ENCODE results near the gene AQP12B. TPM values are rescaled to one million over a fixed set of nuclear protein-coding genes. Genes with fewer than 3 reads are reported as not detected.

The AQP12B gene
- total RNA-seq, 2 donors from 2014 or later: not detected

- H3K27me3 Mint-ChIP-seq: peaks cover 5% of the 10 kb centered on the region
- no peak overlapping the region for H3K27ac Mint-ChIP-seq
- H3K9me3 Mint-ChIP-seq: no peaks in the 10 kb centered on the region
- no peaks in the 10 kb centered on the region for H3K36me3 Mint-ChIP-seq (ENCODE audit: low read depth)
- ATAC-seq (replicated peaks): no peak
- no peak overlapping the region for H3K4me3 Mint-ChIP-seq
- H3K4me1 Mint-ChIP-seq: no peaks in the 10 kb centered on the region
Observed at GRCh38 chr2:240722376-240722775, 39.7 kb upstream of the AQP12B start.

DNA sequence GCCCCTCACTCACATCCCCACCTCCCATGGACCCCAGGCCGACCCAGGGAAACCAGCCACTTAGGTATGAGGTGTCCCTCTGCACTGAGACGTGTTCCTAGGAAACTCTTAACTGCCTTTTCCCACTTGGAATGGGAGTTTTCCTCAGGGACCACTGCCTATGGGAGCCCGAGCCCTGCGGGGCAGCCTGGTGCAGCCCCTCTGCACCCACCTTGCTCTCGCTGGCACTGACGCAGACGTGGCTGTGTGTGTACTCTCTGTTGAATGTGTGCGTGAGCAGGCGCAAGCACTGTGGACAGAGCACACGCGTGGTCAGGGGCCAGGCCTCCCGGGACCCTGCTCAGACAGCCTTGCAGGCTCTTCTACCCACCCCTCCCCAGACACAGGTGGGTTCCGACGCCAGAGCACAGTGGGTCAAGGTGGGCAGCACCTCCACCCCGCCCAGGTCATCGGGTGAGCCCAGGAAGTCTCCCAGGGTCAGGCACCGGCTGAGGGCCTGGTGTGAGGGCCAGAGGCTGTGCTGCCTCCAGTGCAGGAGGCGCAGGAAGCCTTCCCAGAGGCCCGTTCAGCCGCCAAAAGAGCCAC, 39.0 kb upstream of the AQP12B start:
- no peaks in the 10 kb centered on the region for H3K4me1 Mint-ChIP-seq
- ATAC-seq (replicated peaks): no peak
- no peak overlapping the region for H3K27ac Mint-ChIP-seq
- H3K9me3 Mint-ChIP-seq: no peaks in the 10 kb centered on the region
- H3K4me3 Mint-ChIP-seq: no peak overlapping the region
- no peaks in the 10 kb centered on the region for H3K36me3 Mint-ChIP-seq (ENCODE audit: low read depth)
- H3K27me3 Mint-ChIP-seq: peaks cover 4% of the 10 kb centered on the region

DNA sequence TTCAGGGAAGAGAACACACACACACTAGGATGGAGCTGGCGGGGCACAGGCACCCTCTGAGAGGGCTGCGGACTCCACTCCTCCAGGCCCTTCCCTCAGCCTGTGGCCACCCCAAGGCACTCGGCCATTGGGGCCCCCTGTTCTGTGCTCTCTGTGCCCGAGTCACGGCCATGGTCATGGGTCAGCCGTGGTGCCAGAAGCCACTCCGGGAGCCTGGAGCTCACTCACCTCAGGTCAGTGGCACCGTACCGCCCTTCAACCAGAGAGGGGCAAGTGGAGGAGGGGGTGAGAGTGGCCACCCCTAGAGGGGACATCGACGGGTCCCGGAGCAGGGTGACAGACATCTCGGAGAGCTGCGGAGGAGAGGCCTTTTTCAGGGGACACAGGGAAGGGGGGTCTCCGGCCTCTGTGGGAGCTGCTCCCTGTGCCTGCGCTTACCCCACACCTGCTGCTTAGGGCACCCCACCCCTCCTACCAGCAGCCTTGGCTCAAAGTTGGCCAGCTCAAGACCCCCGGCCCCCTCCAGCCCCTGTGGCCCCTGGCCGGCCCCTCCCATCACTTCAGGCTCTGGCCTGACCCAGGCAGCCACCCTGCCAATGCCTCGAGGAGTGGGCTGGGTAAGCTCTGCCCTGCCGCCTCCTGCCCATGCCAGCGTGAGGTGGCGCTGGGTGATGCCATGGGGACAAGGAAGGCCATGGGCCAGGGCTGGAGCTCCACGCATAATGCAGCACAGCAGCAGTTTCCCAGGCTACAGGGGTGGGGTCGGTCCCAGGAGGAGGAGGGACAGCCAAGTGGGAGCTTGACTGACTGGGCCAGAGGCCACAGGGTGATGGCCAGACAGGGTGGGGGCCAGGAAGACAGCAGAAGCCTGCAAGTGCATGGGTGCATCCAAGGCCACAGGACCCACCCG, 38.3 kb upstream of the AQP12B start:
- peaks cover 3% of the 10 kb centered on the region for H3K27me3 Mint-ChIP-seq
- no peaks in the 10 kb centered on the region for H3K9me3 Mint-ChIP-seq
- H3K4me1 Mint-ChIP-seq: no peaks in the 10 kb centered on the region
- H3K36me3 Mint-ChIP-seq (ENCODE audit: low read depth): no peaks in the 10 kb centered on the region
- no peak overlapping the region for H3K4me3 Mint-ChIP-seq
- no peak for ATAC-seq (replicated peaks)
- H3K27ac Mint-ChIP-seq: no peak overlapping the region

GRCh38 chr2:240719676-240720545, 37.2 kb upstream of the AQP12B start:
- Mint-ChIP-seq H3K9me3 (no peaks in the 10 kb centered on the region), H3K36me3 (ENCODE audit: low read depth) (no peaks in the 10 kb centered on the region), H3K27ac (no peak overlapping the region), H3K27me3 (peaks cover 3% of the 10 kb centered on the region), H3K4me1 (no peaks in the 10 kb centered on the region), H3K4me3 (no peak overlapping the region)
- ATAC-seq (replicated peaks): no peak

DNA sequence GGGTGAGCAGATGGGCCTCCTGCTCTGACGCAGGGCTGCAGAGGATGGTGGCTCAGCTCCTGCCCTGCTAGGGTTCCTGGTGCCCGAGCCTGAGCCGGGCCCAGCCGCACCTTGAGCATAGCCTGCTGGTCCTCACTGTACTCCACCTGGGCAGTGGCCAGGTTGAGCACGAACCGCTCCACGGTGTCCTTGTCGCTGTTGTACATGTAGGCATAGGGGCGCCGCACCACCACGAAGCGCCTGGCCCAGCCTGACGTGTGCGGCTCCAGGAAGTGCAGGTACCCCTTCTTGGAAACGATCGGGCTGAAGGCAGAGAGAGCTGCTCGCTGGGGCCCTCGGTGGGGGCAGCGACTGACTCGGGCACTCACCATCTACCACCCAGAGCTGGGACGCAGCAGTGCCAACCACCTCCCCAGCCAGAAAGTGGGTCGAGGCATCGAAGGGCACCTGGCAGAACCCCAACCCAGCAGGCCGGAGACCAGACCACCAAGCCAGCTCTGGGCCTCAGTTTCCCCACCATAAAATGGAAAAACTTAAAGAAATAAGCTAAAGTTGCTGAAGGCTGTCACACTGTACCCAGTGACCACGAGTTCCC, 36.3 kb upstream of the AQP12B start:
- ATAC-seq (replicated peaks): no peak
- Mint-ChIP-seq H3K9me3 (no peaks in the 10 kb centered on the region), H3K36me3 (ENCODE audit: low read depth) (no peaks in the 10 kb centered on the region), H3K4me3 (no peak overlapping the region), H3K27ac (no peak overlapping the region), H3K27me3 (peaks cover 3% of the 10 kb centered on the region), H3K4me1 (no peaks in the 10 kb centered on the region)

GRCh38 chr2:240717681-240718581, 35.2 kb upstream of the AQP12B start:
- ATAC-seq (replicated peaks): no peak
- Mint-ChIP-seq H3K36me3 (ENCODE audit: low read depth) (no peaks in the 10 kb centered on the region), H3K27ac (no peak overlapping the region), H3K9me3 (no peaks in the 10 kb centered on the region), H3K4me3 (no peak overlapping the region), H3K4me1 (no peaks in the 10 kb centered on the region), H3K27me3 (peaks cover 3% of the 10 kb centered on the region)

GRCh38 chr2:240717181-240717641, 34.5 kb upstream of the AQP12B start:
- no peak overlapping the region for H3K27ac Mint-ChIP-seq
- H3K9me3 Mint-ChIP-seq: no peaks in the 10 kb centered on the region
- H3K27me3 Mint-ChIP-seq: peaks cover 3% of the 10 kb centered on the region
- no peaks in the 10 kb centered on the region for H3K36me3 Mint-ChIP-seq (ENCODE audit: low read depth)
- H3K4me1 Mint-ChIP-seq: no peaks in the 10 kb centered on the region
- no peak overlapping the region for H3K4me3 Mint-ChIP-seq
- no peak for ATAC-seq (replicated peaks)

DNA sequence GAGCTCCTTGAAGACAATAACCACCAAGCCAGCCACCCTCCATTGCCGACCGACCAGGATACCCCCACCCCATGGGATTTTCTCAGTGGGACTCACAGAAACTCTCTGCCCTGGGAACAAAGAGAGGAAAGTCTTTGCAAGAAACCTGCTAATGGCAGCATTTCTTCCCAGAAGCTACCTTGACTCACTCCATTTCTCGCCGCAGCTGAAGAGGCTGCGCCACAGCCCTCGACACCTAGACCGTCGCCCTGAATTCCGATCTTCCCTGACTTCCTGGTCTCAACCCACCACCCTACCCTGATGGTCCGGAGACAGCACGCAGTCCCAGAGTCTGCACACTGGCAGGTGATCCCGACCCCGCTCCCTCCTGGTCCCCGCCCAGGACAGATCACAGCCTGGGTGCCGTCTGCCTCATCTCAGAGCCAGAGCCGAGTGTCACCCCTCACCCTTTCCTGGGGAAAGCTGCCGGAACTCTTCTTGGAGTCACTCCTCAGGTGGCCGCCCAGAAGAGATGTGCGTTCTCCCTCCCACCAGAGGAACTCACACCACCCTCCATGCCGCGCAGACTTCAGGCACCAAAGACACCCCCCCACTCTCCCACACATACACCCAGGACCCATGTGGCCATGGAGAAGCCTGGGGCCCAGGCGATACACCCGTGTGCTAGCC, 33.6 kb upstream of the AQP12B start:
- no peaks in the 10 kb centered on the region for H3K4me1 Mint-ChIP-seq
- no peaks in the 10 kb centered on the region for H3K36me3 Mint-ChIP-seq (ENCODE audit: low read depth)
- no peaks in the 10 kb centered on the region for H3K9me3 Mint-ChIP-seq
- ATAC-seq (replicated peaks): no peak
- H3K4me3 Mint-ChIP-seq: no peak overlapping the region
- peaks cover 3% of the 10 kb centered on the region for H3K27me3 Mint-ChIP-seq
- H3K27ac Mint-ChIP-seq: no peak overlapping the region

GRCh38 chr2:240714747-240715725, 32.4 kb upstream of the AQP12B start:
- no peaks in the 10 kb centered on the region for H3K36me3 Mint-ChIP-seq (ENCODE audit: low read depth)
- ATAC-seq (replicated peaks): no peak
- no peaks in the 10 kb centered on the region for H3K4me1 Mint-ChIP-seq
- H3K9me3 Mint-ChIP-seq: no peaks in the 10 kb centered on the region
- peaks cover 3% of the 10 kb centered on the region for H3K27me3 Mint-ChIP-seq
- no peak overlapping the region for H3K4me3 Mint-ChIP-seq
- H3K27ac Mint-ChIP-seq: no peak overlapping the region

DNA sequence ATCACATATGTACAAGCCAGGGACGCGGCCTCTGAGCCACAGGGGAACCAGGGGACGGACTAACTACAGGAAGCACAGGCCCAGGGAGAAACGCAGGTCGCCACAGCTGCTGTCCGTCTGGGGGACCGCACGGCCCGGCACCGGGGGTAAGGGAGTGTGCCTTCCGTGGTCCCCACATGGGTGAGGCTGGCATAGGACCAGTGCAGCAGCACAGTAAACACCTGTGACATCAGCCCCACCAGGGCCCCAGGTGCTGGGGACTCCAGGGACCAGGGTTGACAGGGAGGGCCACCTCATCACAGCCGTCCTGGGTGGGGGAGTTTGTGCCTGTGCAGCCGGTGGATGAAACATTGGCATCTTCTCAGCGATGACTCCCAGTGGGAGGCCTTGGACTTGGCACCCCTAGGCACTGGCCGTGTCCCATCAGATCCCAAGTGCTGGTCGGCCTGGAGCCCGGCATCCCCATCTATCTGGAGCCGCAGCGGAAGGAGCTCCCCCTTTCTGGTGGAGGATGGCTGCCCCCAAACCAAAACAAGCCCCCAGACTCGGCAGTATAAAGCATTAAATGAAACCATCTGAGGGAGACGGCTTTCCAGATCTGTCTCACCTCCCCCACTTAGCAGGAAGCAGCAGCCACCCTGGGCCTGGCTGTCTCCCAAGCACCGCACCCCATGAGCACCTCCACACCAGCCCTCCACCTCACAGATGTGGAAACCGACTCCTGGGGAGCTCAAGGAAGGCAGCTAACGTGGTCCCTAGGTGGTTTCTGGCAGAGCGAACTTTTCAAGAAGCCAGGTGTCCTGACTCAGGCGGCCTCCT, 31.5 kb upstream of the AQP12B start:
- ATAC-seq (replicated peaks): no peak
- Mint-ChIP-seq H3K4me3 (no peak overlapping the region), H3K36me3 (ENCODE audit: low read depth) (no peaks in the 10 kb centered on the region), H3K4me1 (no peaks in the 10 kb centered on the region), H3K27me3 (peaks cover 3% of the 10 kb centered on the region), H3K27ac (no peak overlapping the region), H3K9me3 (no peaks in the 10 kb centered on the region)

- Mint-ChIP-seq H3K36me3 (ENCODE audit: low read depth) (no peaks in the 10 kb centered on the region), H3K9me3 (no peaks in the 10 kb centered on the region), H3K4me1 (no peaks in the 10 kb centered on the region), H3K27ac (no peak overlapping the region), H3K27me3 (peaks cover 3% of the 10 kb centered on the region), H3K4me3 (no peak overlapping the region)
- ATAC-seq (replicated peaks): no peak
Observed at GRCh38 chr2:240713071-240713927, 30.6 kb upstream of the AQP12B start.
